DMS 273 (cell line): ENCODE results near the gene HTR7.

Experiments used
- DNase-seq: peaks from one replicate; lab custom pipeline; 2025; ENCODE audit not compliant: unreplicated experiment; lab: John Stamatoyannopoulos, UW

Gene HTR7

DNA sequence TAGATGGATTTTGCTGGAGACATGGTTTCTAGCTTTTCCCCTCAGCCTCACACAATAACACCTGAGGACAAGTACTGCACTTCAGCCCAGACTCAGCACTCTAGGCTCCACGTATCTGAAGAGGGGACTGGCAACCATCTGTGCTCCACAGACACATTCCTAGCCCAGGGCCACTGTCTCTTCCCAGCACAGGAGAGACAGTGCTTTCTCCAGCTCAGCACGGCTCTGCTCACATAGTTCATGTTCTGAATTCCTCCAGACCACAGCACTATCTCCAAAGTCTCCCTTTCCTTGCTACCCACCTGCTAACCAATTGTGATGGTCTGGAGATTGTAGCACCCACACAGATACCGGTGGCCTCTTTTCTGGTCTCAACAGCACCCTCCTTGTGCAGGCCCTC lies 114.5 kb downstream of the HTR7 start:
- no peak for DNase-seq

DNA sequence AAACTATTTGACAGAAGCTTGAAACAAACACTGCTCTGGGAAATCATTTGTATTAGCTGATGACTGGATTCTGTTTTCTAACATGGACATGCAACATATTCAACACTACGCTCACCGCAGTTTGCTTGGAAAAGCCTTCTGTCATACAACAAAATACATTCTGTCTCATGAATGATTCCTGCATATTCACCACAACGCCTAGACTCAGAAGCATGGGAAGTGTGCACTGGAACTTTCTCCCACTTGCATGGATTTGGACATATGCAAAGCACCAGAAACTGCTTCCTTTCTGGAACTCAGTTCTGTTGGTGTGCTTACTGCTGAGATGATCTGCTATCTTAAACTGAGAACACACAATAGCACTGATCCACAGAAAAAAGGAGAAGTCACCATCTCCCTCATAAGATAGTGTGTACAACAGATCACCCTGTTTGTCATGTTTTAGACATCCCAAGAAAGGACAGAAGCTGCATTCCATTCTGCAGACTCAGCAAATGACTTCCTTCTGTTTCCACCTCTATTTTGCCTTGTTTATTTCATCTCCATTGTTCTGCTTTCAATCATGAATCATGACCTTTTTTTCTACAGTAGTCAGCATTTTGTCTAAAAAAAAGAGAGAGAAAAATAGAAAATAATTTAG lies 115.8 kb downstream of the HTR7 start:
- no peak for DNase-seq

DNA sequence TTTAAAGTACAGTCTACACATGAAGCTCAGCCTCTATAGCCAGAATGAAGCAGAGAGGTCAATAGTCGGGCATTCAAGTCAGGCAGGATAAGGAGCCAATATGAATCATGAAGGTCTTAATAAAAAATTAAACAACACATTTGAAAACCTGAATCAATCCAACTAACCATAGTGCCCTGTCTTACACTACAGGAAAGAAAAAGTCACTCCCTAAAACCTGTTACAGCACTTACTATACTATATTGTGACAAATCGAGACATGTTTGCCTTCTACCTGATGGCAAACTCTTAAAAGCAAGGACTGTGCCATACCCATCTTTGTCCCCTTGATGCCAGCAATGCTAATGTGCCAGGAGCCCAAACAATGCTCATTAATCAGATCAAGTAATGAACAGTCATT lies 117.6 kb downstream of the HTR7 start:
- DNase-seq, result no peak

DNA sequence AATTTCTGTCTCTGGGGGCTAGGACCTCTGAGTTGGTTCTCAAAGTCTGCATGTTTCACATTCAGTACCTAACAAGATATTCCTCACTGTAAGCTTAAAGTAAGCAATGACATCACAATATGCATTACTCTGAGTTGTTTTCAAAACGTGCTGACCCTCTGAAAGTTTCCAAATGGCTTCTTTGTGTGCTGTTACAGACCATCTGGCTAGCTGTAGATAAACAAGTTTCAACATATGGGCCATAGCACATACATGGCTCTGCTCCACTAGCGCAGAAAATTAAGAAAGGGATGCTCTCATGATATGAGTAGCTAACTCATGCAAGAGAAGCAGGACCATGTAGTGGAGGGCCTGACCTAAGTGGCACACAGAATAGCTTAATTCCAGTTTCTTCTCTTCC lies 119.0 kb downstream of the HTR7 start:
- DNase-seq, result peak; percentile 87

DNA sequence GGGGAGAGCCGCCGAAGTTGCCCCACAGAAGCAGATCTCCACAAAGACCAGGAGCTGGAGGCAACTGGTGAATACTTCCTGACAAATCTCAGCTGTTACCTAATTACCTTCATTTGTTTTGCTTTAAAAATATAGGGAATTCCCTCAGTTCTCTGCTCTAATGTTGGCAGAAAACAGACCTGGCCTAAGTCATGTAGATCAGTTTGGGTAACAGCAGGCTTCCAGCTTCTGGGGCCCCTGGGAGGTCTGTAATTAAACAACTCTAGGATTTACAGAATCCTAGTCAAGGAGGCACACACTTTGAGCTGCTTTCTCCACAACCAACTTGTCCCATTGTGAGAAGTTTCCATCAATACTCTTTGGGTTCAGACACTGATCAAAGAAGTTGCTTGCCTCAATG lies 123.4 kb downstream of the HTR7 start:
- DNase-seq, result peak; percentile 28

DNA sequence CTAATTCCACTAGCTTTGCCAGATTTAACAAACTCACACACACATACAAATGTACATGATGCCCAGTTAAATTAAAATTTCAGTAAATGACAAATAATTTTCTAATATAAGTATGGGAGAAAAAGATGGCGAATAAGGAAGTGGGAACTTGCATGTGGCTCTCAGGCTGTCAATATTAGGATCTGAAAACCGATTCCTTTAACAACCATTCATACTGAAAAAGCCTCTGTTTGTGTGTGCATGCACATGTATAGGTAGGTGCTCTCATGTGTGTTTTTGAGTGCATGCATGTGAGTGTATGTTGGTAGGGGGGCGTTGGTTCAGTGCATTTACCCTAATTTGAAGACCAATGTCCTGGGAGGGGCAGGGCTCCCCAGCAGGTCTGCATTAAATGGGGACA lies 125.3 kb downstream of the HTR7 start:
- no peak for DNase-seq

DNA sequence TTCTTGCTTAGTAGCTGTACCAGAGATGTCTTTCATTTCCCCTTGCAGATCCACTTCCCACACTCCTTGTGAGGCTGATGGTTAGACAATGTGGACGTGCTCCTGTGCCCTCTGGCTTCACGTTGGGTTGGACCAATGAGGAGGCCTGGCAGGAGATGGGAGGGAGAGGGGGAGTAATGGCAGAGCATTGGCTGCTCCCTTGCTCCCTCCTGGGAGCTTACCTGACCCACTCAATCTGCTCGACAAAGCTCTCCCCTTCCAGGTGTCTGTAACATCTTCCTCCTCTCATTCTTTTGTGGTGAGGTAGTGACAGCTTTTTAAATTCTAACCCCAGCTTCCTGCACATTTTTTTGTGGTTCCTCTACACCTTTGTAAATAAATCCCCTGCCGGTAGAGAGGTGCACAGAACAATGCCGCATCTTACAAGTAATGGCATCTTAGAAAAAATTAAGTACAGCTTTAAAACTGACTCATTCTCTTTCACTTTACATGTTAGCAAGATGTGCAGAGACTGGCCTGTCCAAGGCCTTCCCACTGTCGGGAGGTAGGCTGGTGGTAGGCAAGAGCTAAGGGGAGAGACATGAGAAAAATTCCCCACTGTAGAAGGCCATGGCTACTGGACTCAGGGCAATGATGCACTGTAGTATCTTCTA lies 134.3 kb downstream of the HTR7 start:
- no peak for DNase-seq

DNA sequence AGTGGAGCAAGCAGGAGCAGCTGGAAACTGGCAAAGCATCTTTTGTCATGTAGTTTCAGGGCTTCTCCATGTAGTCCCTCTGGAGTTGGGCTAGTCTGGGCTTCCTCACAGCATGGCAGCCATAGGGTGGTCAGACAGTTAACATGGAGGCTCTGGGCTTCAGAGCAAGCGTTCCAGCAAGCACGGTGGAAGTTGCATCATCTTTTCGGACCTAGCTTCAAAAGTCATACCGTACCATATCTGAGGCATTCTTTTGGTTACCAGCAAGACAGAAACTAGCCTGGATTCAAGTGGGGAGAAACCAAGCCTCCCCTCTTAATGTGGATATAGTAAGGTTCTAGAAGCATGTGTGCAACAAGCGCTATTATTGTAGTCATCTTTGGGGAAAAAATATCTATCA lies 135.0 kb downstream of the HTR7 start:
- DNase-seq, result no peak

DNA sequence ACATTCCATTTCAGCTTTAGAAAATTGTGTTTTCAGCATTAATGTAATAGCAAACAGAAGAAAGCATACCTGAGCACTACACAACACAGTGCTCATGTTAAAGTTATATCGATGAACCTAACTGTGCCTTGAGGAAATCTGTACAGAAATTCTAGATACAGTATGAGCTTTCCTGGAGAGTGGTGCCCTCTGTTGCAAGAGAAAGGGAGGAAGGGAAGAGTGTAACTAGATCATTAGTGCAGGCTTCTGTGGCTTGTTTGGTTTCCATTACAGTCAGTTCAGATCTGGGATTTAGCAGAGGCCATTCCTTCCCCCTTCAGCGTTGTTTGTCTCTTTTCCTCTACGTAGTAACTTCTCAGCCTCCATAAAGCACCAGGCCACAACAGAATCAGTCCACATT lies 139.7 kb downstream of the HTR7 start:
- DNase-seq, result no peak

DNA sequence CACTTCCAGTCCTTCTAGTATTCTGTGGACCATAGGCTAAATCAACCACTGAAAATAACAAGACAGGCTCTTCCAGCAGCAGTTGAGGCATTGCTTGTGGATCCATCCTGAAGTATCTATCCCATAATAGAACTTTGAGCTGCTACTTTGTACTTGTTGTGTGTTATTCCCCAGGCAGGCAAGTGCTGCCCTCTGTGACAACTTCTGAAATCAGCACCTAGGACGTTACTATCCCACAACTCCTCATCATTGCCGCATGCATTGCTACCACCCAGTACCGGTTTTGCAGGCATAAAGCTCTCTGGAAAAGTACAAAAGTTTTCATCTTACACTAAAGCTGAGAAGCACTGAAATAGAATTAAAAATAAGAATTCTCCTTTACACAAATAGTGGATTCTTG lies 145.3 kb downstream of the HTR7 start:
- DNase-seq, result no peak

DNA sequence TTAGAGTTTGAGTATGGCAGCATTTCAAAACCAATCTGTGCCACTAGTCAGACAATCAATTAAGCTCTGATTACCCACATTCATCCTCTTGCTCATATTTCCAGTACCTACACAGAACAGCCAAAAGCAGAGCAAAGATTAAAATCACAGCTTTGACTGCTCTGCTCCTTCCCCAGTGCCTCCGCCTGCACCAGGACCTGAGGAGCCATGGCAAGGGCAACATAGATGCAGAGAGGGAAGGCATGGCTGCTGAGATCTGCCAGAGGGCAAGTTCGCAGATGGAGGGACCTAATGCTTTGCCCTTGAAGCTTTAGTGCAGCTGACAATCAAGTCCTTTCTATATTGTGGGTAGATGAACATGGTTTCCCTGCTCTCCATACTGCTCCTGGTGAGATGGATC lies 148.1 kb downstream of the HTR7 start:
- no peak for DNase-seq

DNA sequence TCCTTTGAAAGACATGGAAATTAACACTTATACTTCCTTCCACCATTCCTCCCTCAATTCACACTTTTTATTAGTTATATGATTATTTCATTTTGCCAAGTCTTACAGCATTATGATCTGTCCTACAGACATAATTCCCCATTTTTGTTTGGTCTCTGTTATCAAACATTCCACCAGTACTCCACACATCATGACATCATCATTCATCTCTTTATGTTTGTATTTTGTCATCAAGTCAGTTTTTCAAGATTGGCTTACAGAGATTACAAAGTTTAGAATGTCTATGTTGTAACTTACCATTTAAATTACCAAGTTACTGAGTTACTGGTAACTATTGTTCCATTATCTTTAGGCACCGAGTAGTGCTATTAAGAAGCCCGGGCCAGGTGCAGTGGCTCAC lies 150.2 kb downstream of the HTR7 start:
- no peak for DNase-seq

DNA sequence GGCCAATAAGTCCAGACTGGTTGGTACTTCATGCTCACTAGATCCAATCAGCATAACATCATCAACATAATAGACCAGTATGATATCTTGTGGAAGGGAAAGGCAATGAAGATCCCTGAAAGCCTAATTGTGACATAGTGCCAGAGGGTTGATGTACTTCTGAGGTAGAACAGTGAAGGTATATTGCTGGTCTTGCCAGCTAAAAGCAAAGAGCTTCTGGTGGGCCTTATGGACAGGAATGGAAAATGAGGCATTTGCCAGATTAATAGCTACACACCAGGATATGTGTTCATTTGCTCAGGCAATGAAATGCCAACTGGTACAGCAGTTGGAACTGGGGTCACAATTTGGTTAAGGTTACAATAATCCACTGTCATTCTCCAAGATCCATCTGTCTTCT lies 156.4 kb downstream of the HTR7 start:
- DNase-seq, result no peak

DNA sequence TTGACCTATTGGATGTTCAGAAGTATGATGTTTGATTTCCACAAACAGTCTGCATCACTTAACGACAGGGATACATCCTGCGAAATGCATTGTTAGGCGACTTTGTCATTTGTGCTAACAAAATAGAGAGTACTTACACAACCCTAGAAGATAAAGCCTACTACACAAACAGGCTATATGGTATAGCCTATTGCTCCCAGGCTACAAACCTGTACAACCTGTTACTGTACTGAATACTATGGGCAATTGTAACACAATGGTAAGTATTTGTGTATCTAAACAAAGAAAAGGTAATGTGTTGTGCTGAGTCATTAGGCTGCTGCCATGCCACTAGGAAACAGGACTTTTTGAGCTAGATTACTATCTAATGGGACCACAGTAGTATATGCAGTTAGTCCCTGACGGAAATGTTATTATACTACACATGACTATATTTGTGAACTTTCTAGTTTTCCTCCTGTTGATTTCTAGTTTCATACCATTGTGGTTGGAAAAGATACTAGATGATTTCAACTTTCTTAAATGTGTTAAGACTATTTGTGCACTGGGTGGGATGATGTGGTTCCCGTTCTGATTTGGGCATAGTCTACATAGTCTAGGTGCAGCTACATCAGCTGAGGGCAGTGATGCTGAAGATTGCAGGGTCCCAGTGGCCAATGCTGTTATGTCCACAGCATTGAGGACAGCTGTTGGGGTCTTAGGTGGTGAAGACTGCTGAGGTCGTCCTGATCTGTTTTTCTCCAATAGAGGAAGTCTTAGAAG lies 161.7 kb downstream of the HTR7 start:
- DNase-seq, result no peak
